ENCODE data around the gene TDRKH. TPM values are rescaled to one million over a fixed set of nuclear protein-coding genes. Genes with fewer than 3 reads are reported as not detected.

The TDRKH gene
- total and polyA plus RNA-seq, 4 donors = 1.5 to 6.7 (median 3.8) TPM

DNA sequence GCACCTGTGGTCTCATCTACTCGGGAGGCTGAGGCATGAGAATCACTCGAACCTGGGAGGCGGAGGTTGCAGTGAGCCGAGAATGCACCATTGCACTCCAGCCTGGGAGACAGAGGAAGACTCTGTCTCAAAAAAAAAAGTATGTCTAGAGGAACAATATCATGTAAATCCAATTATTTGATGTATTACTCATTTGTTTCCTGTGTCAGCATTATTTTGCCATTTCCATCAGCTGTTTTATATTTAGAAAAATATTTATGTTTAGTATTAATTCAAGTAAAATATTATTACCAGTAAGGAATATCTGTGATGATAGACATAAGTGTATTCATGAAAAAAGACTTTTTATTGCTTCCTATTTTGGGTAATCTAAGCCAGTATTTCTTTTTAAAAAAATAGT lies 13.0 kb downstream of the TDRKH start:
- no peaks in the 10 kb centered on the region for H3K27me3 ChIP-seq (ENCODE audit: control insufficient read depth in 4 of 4, insufficient read depth in 4 of 4, low read length in 3 of 4)
- no peak overlapping the region for H3K9ac ChIP-seq (ENCODE audit: low read depth in 1 of 2, low read length in 2 of 2)
- 97% methylated on average over 4 of the region's 4 CpGs for WGBS
- peaks cover 0 to 16% (median 8%) of the 10 kb centered on the region in 4 donors for H3K36me3 ChIP-seq (ENCODE audit: control insufficient read depth in 4 of 4, insufficient read depth in 3 of 4, low read depth in 1 of 4, low read length in 3 of 4)
- peaks cover 0 to 4% (median 1%) of the 10 kb centered on the region in 4 donors for H3K4me1 ChIP-seq (ENCODE audit: control insufficient read depth in 4 of 4, insufficient read depth in 4 of 4, low read length in 3 of 4)
- H3K9me3 ChIP-seq (ENCODE audit: control insufficient read depth in 4 of 4, low read length in 3 of 4) = no peaks in the 10 kb centered on the region
- TF ChIP-seq YY1 (IDR thresholded peaks at IDR 0.05) (no peak), GABPA (IDR thresholded peaks at IDR 0.05 in 1 of 2, conservative IDR thresholded peaks at IDR 0.05 in 1 of 2) (no peak), FOXA2 (IDR thresholded peaks at IDR 0.05) (no peak), EGR1 (IDR thresholded peaks at IDR 0.05; ENCODE audit: low read depth in 2 of 2) (no peak), HNF4G (IDR thresholded peaks at IDR 0.05) (no peak), SP1 (IDR thresholded peaks at IDR 0.05) (no peak), NR2F2 (IDR thresholded peaks at IDR 0.05) (no peak), TAF1 (conservative IDR thresholded peaks at IDR 0.05) (no peak), RXRA (IDR thresholded peaks at IDR 0.05) (no peak), RAD21 (IDR thresholded peaks at IDR 0.05) (no peak), FOXA1 (IDR thresholded peaks at IDR 0.05) (no peak), HNF4A (conservative IDR thresholded peaks at IDR 0.05) (no peak), JUND (IDR thresholded peaks at IDR 0.05) (no peak)
- TF ChIP-seq, protein P1, sequence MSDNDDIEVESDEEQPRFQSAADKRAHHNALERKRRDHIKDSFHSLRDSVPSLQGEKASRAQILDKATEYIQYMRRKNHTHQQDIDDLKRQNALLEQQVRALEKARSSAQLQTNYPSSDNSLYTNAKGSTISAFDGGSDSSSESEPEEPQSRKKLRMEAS (IDR thresholded peaks at IDR 0.05) = no peak
- TF ChIP-seq, protein P2, sequence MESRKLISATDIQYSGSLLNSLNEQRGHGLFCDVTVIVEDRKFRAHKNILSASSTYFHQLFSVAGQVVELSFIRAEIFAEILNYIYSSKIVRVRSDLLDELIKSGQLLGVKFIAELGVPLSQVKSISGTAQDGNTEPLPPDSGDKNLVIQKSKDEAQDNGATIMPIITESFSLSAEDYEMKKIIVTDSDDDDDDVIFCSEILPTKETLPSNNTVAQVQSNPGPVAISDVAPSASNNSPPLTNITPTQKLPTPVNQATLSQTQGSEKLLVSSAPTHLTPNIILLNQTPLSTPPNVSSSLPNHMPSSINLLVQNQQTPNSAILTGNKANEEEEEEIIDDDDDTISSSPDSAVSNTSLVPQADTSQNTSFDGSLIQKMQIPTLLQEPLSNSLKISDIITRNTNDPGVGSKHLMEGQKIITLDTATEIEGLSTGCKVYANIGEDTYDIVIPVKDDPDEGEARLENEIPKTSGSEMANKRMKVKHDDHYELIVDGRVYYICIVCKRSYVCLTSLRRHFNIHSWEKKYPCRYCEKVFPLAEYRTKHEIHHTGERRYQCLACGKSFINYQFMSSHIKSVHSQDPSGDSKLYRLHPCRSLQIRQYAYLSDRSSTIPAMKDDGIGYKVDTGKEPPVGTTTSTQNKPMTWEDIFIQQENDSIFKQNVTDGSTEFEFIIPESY (IDR thresholded peaks at IDR 0.05) = no peak
- TF ChIP-seq, protein P3, sequence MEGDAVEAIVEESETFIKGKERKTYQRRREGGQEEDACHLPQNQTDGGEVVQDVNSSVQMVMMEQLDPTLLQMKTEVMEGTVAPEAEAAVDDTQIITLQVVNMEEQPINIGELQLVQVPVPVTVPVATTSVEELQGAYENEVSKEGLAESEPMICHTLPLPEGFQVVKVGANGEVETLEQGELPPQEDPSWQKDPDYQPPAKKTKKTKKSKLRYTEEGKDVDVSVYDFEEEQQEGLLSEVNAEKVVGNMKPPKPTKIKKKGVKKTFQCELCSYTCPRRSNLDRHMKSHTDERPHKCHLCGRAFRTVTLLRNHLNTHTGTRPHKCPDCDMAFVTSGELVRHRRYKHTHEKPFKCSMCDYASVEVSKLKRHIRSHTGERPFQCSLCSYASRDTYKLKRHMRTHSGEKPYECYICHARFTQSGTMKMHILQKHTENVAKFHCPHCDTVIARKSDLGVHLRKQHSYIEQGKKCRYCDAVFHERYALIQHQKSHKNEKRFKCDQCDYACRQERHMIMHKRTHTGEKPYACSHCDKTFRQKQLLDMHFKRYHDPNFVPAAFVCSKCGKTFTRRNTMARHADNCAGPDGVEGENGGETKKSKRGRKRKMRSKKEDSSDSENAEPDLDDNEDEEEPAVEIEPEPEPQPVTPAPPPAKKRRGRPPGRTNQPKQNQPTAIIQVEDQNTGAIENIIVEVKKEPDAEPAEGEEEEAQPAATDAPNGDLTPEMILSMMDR (IDR thresholded peaks at IDR 0.05; ENCODE audit: low read depth, low read length, missing input control) = no peak
- TF ChIP-seq, protein P4, sequence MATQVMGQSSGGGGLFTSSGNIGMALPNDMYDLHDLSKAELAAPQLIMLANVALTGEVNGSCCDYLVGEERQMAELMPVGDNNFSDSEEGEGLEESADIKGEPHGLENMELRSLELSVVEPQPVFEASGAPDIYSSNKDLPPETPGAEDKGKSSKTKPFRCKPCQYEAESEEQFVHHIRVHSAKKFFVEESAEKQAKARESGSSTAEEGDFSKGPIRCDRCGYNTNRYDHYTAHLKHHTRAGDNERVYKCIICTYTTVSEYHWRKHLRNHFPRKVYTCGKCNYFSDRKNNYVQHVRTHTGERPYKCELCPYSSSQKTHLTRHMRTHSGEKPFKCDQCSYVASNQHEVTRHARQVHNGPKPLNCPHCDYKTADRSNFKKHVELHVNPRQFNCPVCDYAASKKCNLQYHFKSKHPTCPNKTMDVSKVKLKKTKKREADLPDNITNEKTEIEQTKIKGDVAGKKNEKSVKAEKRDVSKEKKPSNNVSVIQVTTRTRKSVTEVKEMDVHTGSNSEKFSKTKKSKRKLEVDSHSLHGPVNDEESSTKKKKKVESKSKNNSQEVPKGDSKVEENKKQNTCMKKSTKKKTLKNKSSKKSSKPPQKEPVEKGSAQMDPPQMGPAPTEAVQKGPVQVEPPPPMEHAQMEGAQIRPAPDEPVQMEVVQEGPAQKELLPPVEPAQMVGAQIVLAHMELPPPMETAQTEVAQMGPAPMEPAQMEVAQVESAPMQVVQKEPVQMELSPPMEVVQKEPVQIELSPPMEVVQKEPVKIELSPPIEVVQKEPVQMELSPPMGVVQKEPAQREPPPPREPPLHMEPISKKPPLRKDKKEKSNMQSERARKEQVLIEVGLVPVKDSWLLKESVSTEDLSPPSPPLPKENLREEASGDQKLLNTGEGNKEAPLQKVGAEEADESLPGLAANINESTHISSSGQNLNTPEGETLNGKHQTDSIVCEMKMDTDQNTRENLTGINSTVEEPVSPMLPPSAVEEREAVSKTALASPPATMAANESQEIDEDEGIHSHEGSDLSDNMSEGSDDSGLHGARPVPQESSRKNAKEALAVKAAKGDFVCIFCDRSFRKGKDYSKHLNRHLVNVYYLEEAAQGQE (IDR thresholded peaks at IDR 0.05) = no peak
- TF ChIP-seq, protein P5, sequence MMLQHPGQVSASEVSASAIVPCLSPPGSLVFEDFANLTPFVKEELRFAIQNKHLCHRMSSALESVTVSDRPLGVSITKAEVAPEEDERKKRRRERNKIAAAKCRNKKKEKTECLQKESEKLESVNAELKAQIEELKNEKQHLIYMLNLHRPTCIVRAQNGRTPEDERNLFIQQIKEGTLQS (IDR thresholded peaks at IDR 0.05) = no peak
- H3K27ac ChIP-seq (ENCODE audit: low read depth in 1 of 2, low read length in 2 of 2) = no peak overlapping the region
- no peak overlapping the region for H3K4me3 ChIP-seq (ENCODE audit: low read depth in 1 of 3, low read length in 3 of 3)
- DNase-seq (ENCODE audit: low spot score) = no peak
